GM12878 (cell line): ENCODE measurements around the gene CREBBP. TPM values are rescaled to one million over a fixed set of nuclear protein-coding genes. Genes with fewer than 3 reads are reported as not detected.
A peak's percentile ranks its signal among the peaks of the same experiment; 100 is the strongest.

Experiments
- ATAC-seq: fragments of 200-7000 bp; cut with Tn5 transposase; 3 replicates; pipeline ENCODE4 v1.9.1; 2020; ENCODE audit warnings: mild to moderate bottlenecking, moderate library complexity
- BruUV-seq: library from RNA; stranded (reverse); fragments of 400-500 nt; replicated peaks from 2 replicates; lab custom pipeline; 2021; lab: Mats Ljungman, UMichigan
- CTCF ChIA-PET: fragments of 300-600 bp; sonication (Branson Sonifier 250); formaldehyde crosslinking; extraction: SDS; loops from one replicate; lab custom pipeline; 2021; ENCODE audit warnings: inconsistent platforms; lab: Yijun Ruan, JAX
- POLR2A ChIA-PET: fragments of 350-600 bp; formaldehyde crosslinking; extraction: SDS; loops from one replicate; lab custom pipeline; 2021; ENCODE audit warnings: inconsistent platforms; lab: Charles Lee
- RAD21 ChIA-PET: fragments of 300-600 bp; sonication (Branson Sonifier 250); formaldehyde crosslinking; loops from one replicate; lab custom pipeline; 2023; ENCODE audit warnings: antibody characterized with exemption; ENCODE audit not compliant: unreplicated experiment; lab: Charles Lee
- SMC1A ChIA-PET: fragments of 300-600 bp; sonication (Branson Sonifier 250); formaldehyde crosslinking; loops from one replicate; lab custom pipeline; 2023; ENCODE audit not compliant: unreplicated experiment, uncharacterized antibody; lab: Charles Lee
- DNase-seq: peaks from one replicate; pipeline ENCODE4 v3.0.0-alpha.2; 2011; ENCODE audit warnings: low read depth, low spot score
- FAIRE-seq: peaks from 3 replicates; lab custom pipeline; 2011; peaks lifted over from hg19 to GRCh38; lab: Jason Lieb, UNC
- H2AFZ ChIP-seq: 2 replicates; pipeline ENCODE4 v1.6.0; 2011; ENCODE audit warnings: low read depth, low read length, control low read depth; ENCODE audit not compliant: control insufficient read depth
- H3K27ac ChIP-seq: 2 replicates; pipeline ENCODE4 v1.5.1; 2011; ENCODE audit warnings: control low read depth; ENCODE audit not compliant: control insufficient read depth, insufficient read depth
- H3K27me3 ChIP-seq, 2 experiments: replicated peaks in 1 of 2; 2 replicates each; pipeline versions ENCODE4 v1.6.0 to v1.6.1; 2011; ENCODE audit warnings: low read length in 1 of 2; ENCODE audit not compliant: control insufficient read depth in 2 of 2, insufficient read depth in 2 of 2
- H3K36me3 ChIP-seq, 2 experiments: 2 replicates each; pipeline ENCODE4 v1.5.1; 2011; ENCODE audit warnings: low read length in 1 of 2; ENCODE audit not compliant: control insufficient read depth in 2 of 2, insufficient read depth in 2 of 2
- H3K4me1 ChIP-seq: 2 replicates; pipeline ENCODE4 v1.6.1; 2011; ENCODE audit warnings: mild to moderate bottlenecking, low read length, moderate library complexity, mixed read lengths; ENCODE audit not compliant: control insufficient read depth, insufficient read depth
- H3K4me2 ChIP-seq: 2 replicates; pipeline ENCODE4 v1.6.0; 2011; ENCODE audit warnings: control low read depth; ENCODE audit not compliant: control insufficient read depth, insufficient read depth
- H3K4me3 ChIP-seq: fragments of 200-600 bp; sonication (generic); 2 replicates; pipeline ENCODE4 v1.5.1; 2016
- H3K79me2 ChIP-seq: 2 replicates; pipeline ENCODE4 v1.6.0; 2011; ENCODE audit warnings: low read length; ENCODE audit not compliant: control insufficient read depth, insufficient read depth
- H3K9ac ChIP-seq: 2 replicates; pipeline ENCODE4 v1.8.0; 2011; ENCODE audit warnings: low read length, control low read depth, mixed read lengths; ENCODE audit not compliant: control insufficient read depth, insufficient read depth
- H3K9me3 ChIP-seq: replicated peaks from 3 replicates; pipeline ENCODE4 v1.5.1; 2011; ENCODE audit warnings: mild to moderate bottlenecking, low read length; ENCODE audit not compliant: control insufficient read depth, insufficient read depth
- H4K20me1 ChIP-seq: 2 replicates; pipeline ENCODE4 v1.6.0; 2011; ENCODE audit not compliant: control insufficient read depth, insufficient read depth
- MLLT1 ChIP-seq: fragments of 450-650 bp; IDR thresholded peaks from 2 replicates; pipeline ENCODE4 v1.6.1; 2016; ENCODE audit warnings: mild to moderate bottlenecking
- PBX3 ChIP-seq: IDR thresholded peaks from 2 replicates; pipeline ENCODE4 v1.6.1; 2011; ENCODE audit warnings: mild to moderate bottlenecking, low read depth, low read length, moderate library complexity; ENCODE audit not compliant: insufficient replicate concordance
- SMARCA5 ChIP-seq: fragments of 450-650 bp; IDR thresholded peaks from 2 replicates; pipeline ENCODE4 v1.6.1; 2017; ENCODE audit warnings: mild to moderate bottlenecking
- ZNF207 ChIP-seq: fragments of 450-650 bp; IDR thresholded peaks from 2 replicates; pipeline ENCODE4 v1.6.1; 2014; ENCODE audit warnings: antibody characterized with exemption, mild to moderate bottlenecking, borderline replicate concordance
- whole genome bisulfite sequencing: methylation state at CpG from one replicate; pipeline ENCODE4 v1.1.6; 2016; ENCODE audit warnings: low lambda C conversion rate; ENCODE audit not compliant: insufficient replicate concordance, insufficient coverage; ENCODE audit errors: missing lambda C conversion rate; 5-methylcytosine and 5-hydroxymethylcytosine counted together
- in situ Hi-C: fragments of 300-500 bp; cut with MboI; formaldehyde crosslinking; loops from 9 replicates; pipeline ENCODE4 v1.14.3; 2018; ENCODE audit warnings: mixed read lengths
- intact Hi-C: fragments of 100-400 bp; cut with micrococcal nuclease; formaldehyde crosslinking; loops from one replicate; pipeline ENCODE4 v1.14.2; 2022; ENCODE audit not compliant: unreplicated experiment
- polyA plus RNA-seq, 11 experiments: library from polyadenylated mRNA; depleted of rRNA in 4 of 11; unstranded in 6 of 11; stranded (reverse) in 5 of 11; fragments of >200 nt; fragmentation: Nextera tagmentation in 4 of 11; fragmentation: Illumina TruSeq in 1 of 11; extraction: Ambion mirVana in 4 of 11; extraction: Trizol in 1 of 11; gene quantifications; 1 replicate in 1 of 11; 2 replicates in 10 of 11; pipeline versions ENCODE4 v1.2.1 to v1.2.3, GENCODE V29; 2011 to 2016; ENCODE audit warnings: inconsistent platforms in 2 of 11, missing spikeins in 2 of 11, low read depth in 1 of 11
- total RNA-seq, 4 experiments: library from RNA; depleted of rRNA in 3 of 4; stranded (reverse); fragments of >200 nt in 3 of 4; fragmentation: Illumina TruSeq in 1 of 4; extraction: Trizol in 1 of 4; gene quantifications; 2 replicates each; pipeline versions ENCODE4 v1.2.1 to v1.2.3, GENCODE V29; 2013 to 2021

CREBBP gene
- total and polyA plus RNA-seq, 10 of the 15 experiments (the other 5 are each of a cell fraction or from before 2014, with no cell fraction given), result 3.4 to 32.7 (median 7.9) TPM

DNA sequence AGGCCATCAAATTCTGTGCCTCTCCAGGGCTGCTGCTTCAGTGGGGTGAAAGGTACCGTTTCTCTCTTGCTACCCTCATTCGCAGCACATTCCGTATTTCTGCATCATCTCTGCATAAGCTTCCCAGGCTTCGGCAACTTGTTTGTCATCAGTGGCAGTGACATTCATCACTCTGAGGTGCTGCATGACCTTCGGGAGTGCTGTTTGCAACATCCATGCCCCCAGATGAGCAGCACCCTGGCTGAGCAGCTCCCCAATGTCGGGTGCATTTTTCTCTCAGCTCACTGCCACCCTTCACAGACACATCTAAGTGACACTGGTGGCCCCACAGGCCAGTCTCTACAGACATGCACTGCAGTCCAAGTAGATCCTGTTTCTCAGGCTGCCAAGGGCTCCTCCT, 3.8 kb downstream of the CREBBP start:
- H3K4me2 ChIP-seq, result peak overlapping the region; percentile 65
- POLR2A ChIA-PET, result interaction anchor here (1.2 to 3.5 kb wide), 3 partner anchors 10 to 80 kb away, joined by 3 to 22 read pairs (median 10); no protein-coding TSS in a partner anchor
- FAIRE-seq (no peak), ATAC-seq (peak; percentile 3; the same call in 1 of the 3 replicates), DNase-seq (no peak)
- H3K79me2 ChIP-seq, result peaks cover 80% of the 10 kb centered on the region
- CTCF ChIA-PET, result interaction anchor here (2.3 to 5.6 kb wide), 5 partner anchors 12 to 186 kb away, joined by 8 to 35 read pairs (median 9); no protein-coding TSS in a partner anchor
- no peak overlapping the region for H2AFZ ChIP-seq
- in situ Hi-C loops, result loop anchor here (5.0 kb wide), 1 partner anchor 184 kb away; no protein-coding TSS in a partner anchor
- no peak for TF ChIP-seq PBX3
- peak; percentile 80 for TF ChIP-seq MLLT1
- TF ChIP-seq SMARCA5, result no peak
- no peak for TF ChIP-seq ZNF207
- no peaks in the 10 kb centered on the region for H3K27me3 ChIP-seq
- peak overlapping the region; percentile 80; the same call in 1 of the 2 replicates for H3K4me3 ChIP-seq
- peaks cover 0 to 3% of the 10 kb centered on the region in 2 experiments; a peak in 3 of 4 replicates for H3K36me3 ChIP-seq
- peaks cover 17% of the 10 kb centered on the region for H3K4me1 ChIP-seq
- peaks cover 25% of the 10 kb centered on the region for H4K20me1 ChIP-seq
- 97% methylated on average over 6 of the region's 6 CpGs for WGBS
- no peaks in the 10 kb centered on the region for H3K9me3 ChIP-seq
- intact Hi-C loops, result loop anchor here (5.0 kb wide), 2 partner anchors 89 to 376 kb away; no protein-coding TSS in a partner anchor
- H3K27ac ChIP-seq, result no peak overlapping the region
- no peak overlapping the region for H3K9ac ChIP-seq
- SMC1A ChIA-PET, result interaction anchor here (0.9 to 7.6 kb wide), 7 partner anchors 14 to 250 kb away, joined by 3 to 160 read pairs (median 3); no protein-coding TSS in a partner anchor
- RAD21 ChIA-PET, result interaction anchor here (1.1 to 7.1 kb wide), 7 partner anchors 9 to 186 kb away, joined by 3 to 49 read pairs (median 6); partner anchors contain the start of gene TRAP1
- BruUV-seq, result no TSS peak
